Upper lobe of left lung (tissue), 6 donors: Measurements from ENCODE around the gene MAML2. TPM values are rescaled to one million over a fixed set of nuclear protein-coding genes. Genes with fewer than 3 reads are reported as not detected.

ENCODE experiments used
- ATAC-seq, 2 donors: fragments of 200-7000 bp; cut with Tn5 transposase; one replicate each; pipeline ENCODE4 v1.9.1; 2022; ENCODE audit warnings: mild to moderate bottlenecking in 2 of 2, moderate library complexity in 2 of 2; ENCODE audit not compliant: low FRiP score in 2 of 2
- DNase-seq, 2 donors: peaks; one replicate each; pipeline ENCODE4 v3.0.0-alpha.2; 2019 to 2020
- H3K27ac ChIP-seq, 4 donors: fragments of 200-600 bp; sonication (generic); one replicate each; pipeline ENCODE4 v1.5.1; 2016 to 2019
- H3K27me3 ChIP-seq, 4 donors: fragments of 200-600 bp; sonication (generic); one replicate each; pipeline ENCODE4 v1.5.1; 2017 to 2019
- H3K36me3 ChIP-seq, 4 donors: fragments of 200-600 bp; sonication (generic); one replicate each; pipeline ENCODE4 v1.5.1; 2016 to 2019
- H3K4me1 ChIP-seq, 4 donors: fragments of 200-600 bp; sonication (generic); one replicate each; pipeline ENCODE4 v1.5.1; 2018 to 2019
- H3K4me3 ChIP-seq, 4 donors: fragments of 200-600 bp; sonication (generic); one replicate each; pipeline ENCODE4 v1.5.1; 2017 to 2019; ENCODE audit warnings: mild to moderate bottlenecking in 2 of 4, moderate library complexity in 1 of 4
- H3K9me3 ChIP-seq, 4 donors: fragments of 200-600 bp; sonication (generic); one replicate each; pipeline ENCODE4 v1.5.1; 2018 to 2019
- CTCF ChIP-seq, 6 experiments: fragments of 450-650 bp in 4 of 6; fragments of 200-600 bp in 2 of 6; sonication (generic) in 2 of 6; IDR thresholded peaks; one replicate each; pipeline ENCODE4 v1.5.1; 2016 to 2019; ENCODE audit warnings: antibody characterized with exemption in 6 of 6
- EP300 ChIP-seq, 4 donors: sonication (generic); formaldehyde crosslinking; IDR thresholded peaks; one replicate each; pipeline ENCODE4 v1.5.1; 2017; ENCODE audit warnings: antibody characterized with exemption in 4 of 4, control low read depth in 2 of 4
- POLR2A ChIP-seq, 4 donors: fragments of 450-650 bp; IDR thresholded peaks; one replicate each; pipeline ENCODE4 v1.5.1; 2016 to 2017; ENCODE audit warnings: antibody characterized with exemption in 4 of 4, mild to moderate bottlenecking in 2 of 4
- POLR2AphosphoS5 ChIP-seq, 2 donors: sonication (generic); formaldehyde crosslinking; IDR thresholded peaks; one replicate each; pipeline ENCODE4 v1.5.1; 2017; ENCODE audit warnings: antibody characterized with exemption in 2 of 2
- WGBS, 2 donors: methylation state at CpG; one replicate each; pipeline ENCODE4 v1.1.5; 2017 to 2018; 5-methylcytosine and 5-hydroxymethylcytosine counted together
- total RNA-seq, 6 donors: library from RNA; depleted of rRNA in 4 of 6; stranded (reverse); fragments of >200 nt in 4 of 6; gene quantifications; one replicate each; pipeline versions ENCODE4 v1.1.0 to v1.2.1, GENCODE V29; 2016 to 2021
- donor health status: DM: no; HTN: no; CAD: no; lungs with moderate emphysema.
- donor health status: DM: no; HTN: yes; CAD: no; lungs with severe emphysema.

MAML2 gene
- total RNA-seq, 6 donors from 2014 or later, result 19.5 to 36.6 (median 26.3) TPM

- H3K36me3 ChIP-seq, result no peaks in the 10 kb centered on the region
- DNase-seq, result no peak
- H3K4me3 ChIP-seq, result no peak overlapping the region
- no peak overlapping the region for H3K27ac ChIP-seq
- TF ChIP-seq POLR2A (IDR thresholded peaks at IDR 0.05) (no peak), CTCF (IDR thresholded peaks at IDR 0.05) (no peak), EP300 (IDR thresholded peaks at IDR 0.05) (no peak), POLR2AphosphoS5 (IDR thresholded peaks at IDR 0.05) (no peak)
- no peaks in the 10 kb centered on the region for H3K27me3 ChIP-seq
- H3K4me1 ChIP-seq, result peaks cover 12 to 25% (median 19%) of the 10 kb centered on the region in 4 donors
- ATAC-seq, result no peak
- no peaks in the 10 kb centered on the region for H3K9me3 ChIP-seq
Observed at GRCh38 chr11:96277696-96278038, 65.3 kb downstream of the MAML2 start.

- H3K27ac ChIP-seq, result no peak overlapping the region
- H3K4me1 ChIP-seq, result peaks cover 12 to 32% (median 21%) of the 10 kb centered on the region in 4 donors
- no peak for ATAC-seq
Observed at GRCh38 chr11:96276836-96277235, 66.2 kb downstream of the MAML2 start.

GRCh38 chr11:96275801-96276594 is 67.0 kb downstream of the MAML2 start:
- H3K4me1 ChIP-seq, result peaks cover 12 to 32% (median 21%) of the 10 kb centered on the region in 4 donors
- no peak overlapping the region for H3K27ac ChIP-seq
- no peaks in the 10 kb centered on the region for H3K9me3 ChIP-seq
- H3K36me3 ChIP-seq, result no peaks in the 10 kb centered on the region
- DNase-seq, result no peak
- H3K4me3 ChIP-seq, result no peak overlapping the region
- WGBS, 2 donors, result 76 to 78% methylated on average over 5 of the region's 5 CpGs
- no peak for TF ChIP-seq POLR2A (IDR thresholded peaks at IDR 0.05)
- no peak for TF ChIP-seq POLR2AphosphoS5 (IDR thresholded peaks at IDR 0.05)
- no peak for TF ChIP-seq EP300 (IDR thresholded peaks at IDR 0.05)
- TF ChIP-seq CTCF (IDR thresholded peaks at IDR 0.05), result no peak
- no peak for ATAC-seq
- no peaks in the 10 kb centered on the region for H3K27me3 ChIP-seq

More at GRCh38 chr11:96276836-96277235, 66.2 kb downstream of the MAML2 start:
- no peak for DNase-seq
- WGBS, 2 donors, result 89 to 91% methylated on average over 5 of the region's 5 CpGs
- TF ChIP-seq POLR2AphosphoS5 (IDR thresholded peaks at IDR 0.05) (no peak), CTCF (IDR thresholded peaks at IDR 0.05) (no peak), EP300 (IDR thresholded peaks at IDR 0.05) (no peak), POLR2A (IDR thresholded peaks at IDR 0.05) (no peak)
- Histone ChIP-seq H3K9me3 (no peaks in the 10 kb centered on the region), H3K27me3 (no peaks in the 10 kb centered on the region), H3K36me3 (no peaks in the 10 kb centered on the region), H3K4me3 (no peak overlapping the region)

- peak overlapping the region in 2 of 4 donors; percentile 53 to 64 for H3K27ac ChIP-seq
Observed at GRCh38 chr11:96273507-96273906, 69.5 kb downstream of the MAML2 start.

More at GRCh38 chr11:96273507-96273906, 69.5 kb downstream of the MAML2 start:
- no peak overlapping the region for H3K4me3 ChIP-seq
- H3K4me1 ChIP-seq, result peaks cover 0 to 19% (median 10%) of the 10 kb centered on the region in 4 donors
- DNase-seq (no peak), ATAC-seq (no peak)
- no peaks in the 10 kb centered on the region for H3K36me3 ChIP-seq
- no peaks in the 10 kb centered on the region for H3K27me3 ChIP-seq
- no peak for TF ChIP-seq EP300 (IDR thresholded peaks at IDR 0.05)
- TF ChIP-seq POLR2AphosphoS5 (IDR thresholded peaks at IDR 0.05), result no peak
- no peak for TF ChIP-seq CTCF (IDR thresholded peaks at IDR 0.05)
- no peak for TF ChIP-seq POLR2A (IDR thresholded peaks at IDR 0.05)
- H3K9me3 ChIP-seq, result no peaks in the 10 kb centered on the region
- WGBS, 2 donors, result 80 to 87% methylated on average over 1 of the region's 1 CpG
